ENCODE data around the gene HCFC1. TPM values are rescaled to one million over a fixed set of nuclear protein-coding genes. Genes with fewer than 3 reads are reported as not detected.

The HCFC1 gene
- total RNA-seq, 6 experiments from 2014 or later: 15.2 to 32.5 (median 19.7) TPM

DNA sequence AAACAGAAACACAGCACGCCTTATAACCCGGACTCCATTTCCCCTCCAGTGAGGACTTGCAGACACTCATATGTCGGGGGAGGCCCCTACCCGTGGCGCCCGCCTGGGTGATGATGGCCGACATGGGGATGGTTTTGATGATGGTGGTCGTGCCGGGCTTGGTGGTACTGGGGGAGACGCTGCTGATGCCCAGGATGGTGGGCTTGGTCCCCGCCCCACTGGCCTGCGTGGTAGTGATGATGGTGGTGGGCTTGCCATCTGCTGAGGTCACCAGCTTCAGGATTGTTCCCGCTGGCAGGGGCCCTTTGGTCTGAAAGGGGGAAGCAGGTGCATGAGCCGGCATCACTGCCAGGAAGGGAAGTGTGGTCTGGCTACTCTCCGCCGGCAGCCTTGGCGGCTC lies 14.4 kb downstream of the HCFC1 start:
- no peaks in the 10 kb centered on the region for H3K27me3 ChIP-seq
- no peak for TF ChIP-seq POLR2A (IDR thresholded peaks at IDR 0.05)
- TF ChIP-seq, protein P1, sequence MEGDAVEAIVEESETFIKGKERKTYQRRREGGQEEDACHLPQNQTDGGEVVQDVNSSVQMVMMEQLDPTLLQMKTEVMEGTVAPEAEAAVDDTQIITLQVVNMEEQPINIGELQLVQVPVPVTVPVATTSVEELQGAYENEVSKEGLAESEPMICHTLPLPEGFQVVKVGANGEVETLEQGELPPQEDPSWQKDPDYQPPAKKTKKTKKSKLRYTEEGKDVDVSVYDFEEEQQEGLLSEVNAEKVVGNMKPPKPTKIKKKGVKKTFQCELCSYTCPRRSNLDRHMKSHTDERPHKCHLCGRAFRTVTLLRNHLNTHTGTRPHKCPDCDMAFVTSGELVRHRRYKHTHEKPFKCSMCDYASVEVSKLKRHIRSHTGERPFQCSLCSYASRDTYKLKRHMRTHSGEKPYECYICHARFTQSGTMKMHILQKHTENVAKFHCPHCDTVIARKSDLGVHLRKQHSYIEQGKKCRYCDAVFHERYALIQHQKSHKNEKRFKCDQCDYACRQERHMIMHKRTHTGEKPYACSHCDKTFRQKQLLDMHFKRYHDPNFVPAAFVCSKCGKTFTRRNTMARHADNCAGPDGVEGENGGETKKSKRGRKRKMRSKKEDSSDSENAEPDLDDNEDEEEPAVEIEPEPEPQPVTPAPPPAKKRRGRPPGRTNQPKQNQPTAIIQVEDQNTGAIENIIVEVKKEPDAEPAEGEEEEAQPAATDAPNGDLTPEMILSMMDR (IDR thresholded peaks at IDR 0.05): no peak
- H3K27ac ChIP-seq: no peak overlapping the region
- H3K9me3 ChIP-seq: no peaks in the 10 kb centered on the region
- DNase-seq (no peak), ATAC-seq (no peak)
- H3K4me3 ChIP-seq: no peak overlapping the region
- WGBS (ENCODE audit: insufficient coverage, low coverage, low lambda C conversion rate, missing lambda C conversion rate): 82% methylated on average over 3 of the region's 17 CpGs
- intact Hi-C loops (cut with DNase I): loop anchor here in 1 of 2 donors (10.0 kb wide), 1 partner anchor 992 kb away; no protein-coding TSS in a partner anchor
- H3K36me3 ChIP-seq: peaks cover 0 to 81% (median 29%) of the 10 kb centered on the region in 4 donors
- H3K4me1 ChIP-seq: no peaks in the 10 kb centered on the region

DNA sequence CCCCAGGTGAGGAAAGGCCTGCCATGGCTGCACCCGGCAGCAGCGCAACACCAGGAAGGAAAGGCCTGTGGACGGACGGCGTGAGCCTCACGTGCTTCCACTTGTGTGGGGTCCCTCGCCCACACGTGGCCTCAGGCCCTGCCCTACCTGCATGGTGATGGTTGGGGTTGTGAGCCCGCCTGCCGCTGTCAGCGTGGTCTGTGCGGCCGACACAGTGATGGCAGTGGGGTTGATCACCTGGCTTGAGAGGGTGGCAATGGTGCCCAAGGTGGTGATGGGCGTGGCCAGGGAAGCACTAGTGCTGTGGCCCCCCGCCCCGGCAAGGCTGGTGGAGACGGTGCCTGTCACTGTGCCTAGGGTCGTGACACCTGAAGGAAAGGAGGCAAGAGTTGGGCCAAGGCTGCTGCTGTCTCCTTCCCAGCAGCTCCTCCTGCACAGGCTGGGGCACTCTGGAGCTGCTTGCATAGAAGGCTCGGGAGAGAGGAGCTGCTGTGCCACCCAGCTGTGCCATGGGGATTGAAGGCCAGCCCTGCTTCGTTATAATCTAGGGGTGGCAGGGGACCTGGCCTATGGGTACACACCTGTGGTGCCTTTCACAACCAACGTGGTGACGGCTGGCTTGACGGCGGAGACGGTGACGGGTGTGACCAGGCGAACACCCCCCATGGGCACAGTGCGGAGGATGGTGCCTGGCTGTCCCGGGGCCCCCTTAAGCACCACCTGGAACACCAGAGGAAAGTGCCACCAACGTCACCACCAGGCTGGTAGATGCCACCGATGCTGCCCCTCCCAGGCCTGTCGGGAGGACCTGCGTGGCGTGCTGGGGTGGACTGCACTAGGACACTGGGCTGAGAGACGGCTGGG lies 15.3 kb downstream of the HCFC1 start:
- 97% methylated on average over 5 of the region's 35 CpGs for WGBS (ENCODE audit: insufficient coverage, low coverage, low lambda C conversion rate, missing lambda C conversion rate)
- intact Hi-C loops (cut with DNase I): loop anchor here in 1 of 2 donors (10.0 kb wide), 1 partner anchor 991 kb away; no protein-coding TSS in a partner anchor
- H3K27me3 ChIP-seq: no peaks in the 10 kb centered on the region
- no peak overlapping the region for H3K4me3 ChIP-seq
- no peaks in the 10 kb centered on the region for H3K4me1 ChIP-seq
- peaks cover 0 to 81% (median 27%) of the 10 kb centered on the region in 4 donors for H3K36me3 ChIP-seq
- DNase-seq (no peak), ATAC-seq (no peak)
- H3K27ac ChIP-seq: no peak overlapping the region
- TF ChIP-seq, protein P1 (IDR thresholded peaks at IDR 0.05): no peak
- no peak for TF ChIP-seq POLR2A (IDR thresholded peaks at IDR 0.05)
- no peaks in the 10 kb centered on the region for H3K9me3 ChIP-seq

DNA sequence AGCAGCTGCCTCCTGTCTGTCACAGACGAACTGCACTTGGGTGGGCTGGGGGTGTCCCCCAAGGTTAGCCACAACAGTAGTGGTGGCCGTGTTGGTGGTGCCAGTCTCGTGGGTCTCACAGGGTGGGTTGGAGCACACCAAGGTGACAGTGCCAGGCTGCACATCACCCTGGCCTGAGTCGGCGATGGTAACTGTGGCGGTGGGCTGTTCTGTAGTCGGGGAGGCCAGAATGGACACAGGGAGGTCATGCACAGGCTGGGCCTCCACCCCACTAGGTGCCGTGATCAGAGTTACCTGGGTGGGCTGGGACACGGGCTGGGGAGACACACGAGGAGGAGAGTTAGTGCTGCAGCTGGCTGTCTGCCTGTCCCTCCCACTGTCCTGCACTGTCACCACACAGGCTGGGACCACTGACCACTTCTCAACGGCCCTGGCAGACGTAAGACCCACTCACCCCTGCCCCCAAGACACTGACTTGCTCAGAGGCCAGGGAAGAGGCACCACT lies 16.3 kb downstream of the HCFC1 start:
- Histone ChIP-seq H3K36me3 (peaks cover 0 to 81% (median 27%) of the 10 kb centered on the region in 4 donors), H3K9me3 (no peaks in the 10 kb centered on the region), H3K4me3 (no peak overlapping the region), H3K27ac (no peak overlapping the region), H3K27me3 (no peaks in the 10 kb centered on the region), H3K4me1 (no peaks in the 10 kb centered on the region)
- ATAC-seq (no peak), DNase-seq (peak in 1 of 3 donors; percentile 20)
- 60% methylated on average over 2 of the region's 12 CpGs for WGBS (ENCODE audit: insufficient coverage, low coverage, low lambda C conversion rate, missing lambda C conversion rate)
- TF ChIP-seq POLR2A (IDR thresholded peaks at IDR 0.05): no peak
- TF ChIP-seq, protein P1 (IDR thresholded peaks at IDR 0.05): no peak
- intact Hi-C loops (cut with DNase I): loop anchor here in 1 of 2 donors (10.0 kb wide), 1 partner anchor 990 kb away; no protein-coding TSS in a partner anchor

DNA sequence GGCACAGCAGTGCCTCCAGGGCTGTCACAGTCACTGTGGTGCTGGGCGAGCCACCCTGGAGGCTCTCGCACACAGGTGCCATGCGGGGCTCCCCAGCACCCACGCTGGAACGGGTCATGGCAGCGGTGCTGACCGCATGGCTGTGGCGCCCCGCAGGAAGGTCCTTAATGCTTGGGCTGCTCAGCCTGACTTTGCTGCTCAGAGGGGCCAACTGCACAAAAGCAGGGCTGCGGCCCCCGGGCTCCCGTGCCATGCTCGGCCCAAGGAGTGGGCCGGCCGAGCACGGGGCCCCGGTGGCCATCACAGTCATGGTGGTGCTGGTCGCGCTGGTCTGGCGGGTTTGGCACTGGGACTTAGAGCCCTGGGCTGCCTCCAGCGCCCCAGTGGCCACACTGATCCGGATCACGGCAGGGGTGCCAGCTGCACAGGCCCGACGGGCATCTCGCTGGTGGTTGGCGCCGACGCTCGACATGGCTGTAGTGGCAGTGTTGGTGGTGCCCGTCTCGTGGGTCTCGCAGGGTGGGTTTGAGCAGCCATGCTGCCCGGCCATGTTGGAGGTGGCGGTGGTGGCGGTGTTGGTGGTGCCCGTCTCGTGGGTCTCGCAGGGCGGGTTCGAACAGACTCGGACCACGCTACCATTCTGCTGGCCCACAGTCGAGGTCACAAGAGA lies 16.9 kb downstream of the HCFC1 start:
- DNase-seq (peak in 1 of 3 donors; percentile 23), ATAC-seq (peak in 1 of 4 donors; percentile 2)
- Histone ChIP-seq H3K4me3 (no peak overlapping the region), H3K36me3 (peaks cover 0 to 81% (median 29%) of the 10 kb centered on the region in 4 donors), H3K9me3 (no peaks in the 10 kb centered on the region), H3K4me1 (no peaks in the 10 kb centered on the region), H3K27me3 (no peaks in the 10 kb centered on the region), H3K27ac (no peak overlapping the region)
- intact Hi-C loops (cut with DNase I): loop anchor here in 1 of 2 donors (5.0 to 10.0 kb wide), 2 partner anchors 192 to 990 kb away; partner anchors contain the start of gene PLXNB3
- no peak for TF ChIP-seq POLR2A (IDR thresholded peaks at IDR 0.05)
- TF ChIP-seq, protein P1 (IDR thresholded peaks at IDR 0.05): no peak
- WGBS (ENCODE audit: insufficient coverage, low coverage, low lambda C conversion rate, missing lambda C conversion rate): 90% methylated on average over 2 of the region's 44 CpGs

All from right lobe of liver (tissue), 6 donors.